ENCODE results near the gene CWH43. TPM values are rescaled to one million over a fixed set of nuclear protein-coding genes. Genes with fewer than 3 reads are reported as not detected.

CWH43 gene
- not detected in 2 replicates for polyA plus RNA-seq (2011; rRNA removed)
- not detected in 2 replicates for polyA plus RNA-seq (2012; cell fraction: cytosol; rRNA removed)
- not detected in 2 replicates for polyA plus RNA-seq (2012; cell fraction: nucleus; rRNA removed)
- polyA plus RNA-seq (2017; fragmentation: RNase III; extraction: RNeasy Plus Mini Kit Qiagen cat#74134 plus additional on column Dnase treatment): not detected in 3 replicates
- polyA minus RNA-seq (2011; rRNA and poly(A)+ RNA removed): not detected in 2 replicates

- DNase-seq (ENCODE audit: low read depth in 1 of 2, low spot score in 1 of 2) (no peak), FAIRE-seq (no peak), ATAC-seq (peak; percentile 39 to 46; a peak in 4 of 6 replicates)
- Histone ChIP-seq H3K4me1 (no peaks in the 10 kb centered on the region), H3K4me2 (peak within 1 kb of the TSS; percentile 43; the same call in 2 of the 3 replicates), H3K9me3 (no peaks in the 10 kb centered on the region), H3K4me3 (no peak within 1 kb of the TSS), H3K27ac (no peak within 1 kb of the TSS)
- 9% methylated on average over 7 of the region's 63 CpGs for WGBS (ENCODE audit: missing lambda C conversion rate)
- CTCF ChIA-PET: interaction anchor here (0.6 kb wide), 1 partner anchor 8 kb away, joined by 3 read pairs; no protein-coding TSS in a partner anchor
- TF ChIP-seq FOSL2 (IDR thresholded peaks at IDR 0.05) (no peak), FOSL2 (CRISPR knock-in tag; IDR thresholded peaks at IDR 0.05) (no peak), RCOR1 (IDR thresholded peaks at IDR 0.05; ENCODE audit: low read depth, low read length) (no peak), TP53 (CRISPR knock-in tag; IDR thresholded peaks at IDR 0.05) (no peak), USF2 (IDR thresholded peaks at IDR 0.05) (no peak), SREBF2 (IDR thresholded peaks at IDR 0.05) (no peak), EHF (CRISPR knock-in tag; IDR thresholded peaks at IDR 0.05) (no peak), POLR2A (IDR thresholded peaks at IDR 0.05; ENCODE audit: low read length) (no peak), HEYL (CRISPR knock-in tag; IDR thresholded peaks at IDR 0.05) (no peak)
- TF ChIP-seq, protein P1, sequence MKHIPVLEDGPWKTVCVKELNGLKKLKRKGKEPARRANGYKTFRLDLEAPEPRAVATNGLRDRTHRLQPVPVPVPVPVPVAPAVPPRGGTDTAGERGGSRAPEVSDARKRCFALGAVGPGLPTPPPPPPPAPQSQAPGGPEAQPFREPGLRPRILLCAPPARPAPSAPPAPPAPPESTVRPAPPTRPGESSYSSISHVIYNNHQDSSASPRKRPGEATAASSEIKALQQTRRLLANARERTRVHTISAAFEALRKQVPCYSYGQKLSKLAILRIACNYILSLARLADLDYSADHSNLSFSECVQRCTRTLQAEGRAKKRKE (CRISPR knock-in tag; IDR thresholded peaks at IDR 0.05; ENCODE audit: low read depth): no peak
- TF ChIP-seq, protein P2, sequence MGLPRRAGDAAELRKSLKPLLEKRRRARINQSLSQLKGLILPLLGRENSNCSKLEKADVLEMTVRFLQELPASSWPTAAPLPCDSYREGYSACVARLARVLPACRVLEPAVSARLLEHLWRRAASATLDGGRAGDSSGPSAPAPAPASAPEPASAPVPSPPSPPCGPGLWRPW (IDR thresholded peaks at IDR 0.05): no peak
- POLR2A ChIA-PET: no interaction called here
These were observed at the start of gene CWH43 for GRCh38 chr4:48985976-48986653. TSS of gene CWH43 (plus strand) at chr4:48986275. CDS start at chr4:48986430, 155 bp downstream.

DNA sequence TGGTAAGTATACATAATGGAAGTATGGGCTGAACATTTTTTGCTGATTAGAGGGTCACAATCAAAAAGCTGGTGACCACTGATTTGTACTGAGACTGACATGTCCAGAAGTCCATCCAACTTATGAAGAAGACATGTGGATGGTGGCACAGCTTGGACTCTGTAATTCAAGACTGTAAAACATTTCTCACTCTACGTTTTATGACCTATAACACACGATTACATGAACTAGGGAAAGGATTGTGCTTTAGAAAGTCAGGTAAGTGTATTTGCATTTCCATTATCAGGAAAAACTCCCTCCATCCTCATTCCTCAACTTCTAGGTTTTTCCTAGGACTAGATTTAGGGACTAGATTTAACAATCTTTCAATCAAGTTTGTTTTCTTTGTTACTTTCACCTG lies 49.0 kb upstream of the CWH43 start:
- H3K9me3 ChIP-seq: no peaks in the 10 kb centered on the region
- CTCF ChIA-PET: interaction anchor here (1.0 kb wide), 1 partner anchor 107 kb away, joined by 3 read pairs; no protein-coding TSS in a partner anchor
- 65% methylated on average over 2 of the region's 2 CpGs for WGBS (ENCODE audit: missing lambda C conversion rate)
- FAIRE-seq: no peak
- POLR2A ChIA-PET: no interaction called here
- H3K27ac ChIP-seq: no peak overlapping the region
- no peak for ATAC-seq
- peaks cover 9% of the 10 kb centered on the region; the same call in 2 of the 3 replicates for H3K4me1 ChIP-seq
- H3K4me3 ChIP-seq: no peak overlapping the region
- TF ChIP-seq ZFP36 (IDR thresholded peaks at IDR 0.05; ENCODE audit: borderline replicate concordance, partially characterized antibody): no peak
- TF ChIP-seq BHLHE40 (IDR thresholded peaks at IDR 0.05; ENCODE audit: low read depth, low read length): no peak
- TF ChIP-seq PHF8 (IDR thresholded peaks at IDR 0.05; ENCODE audit: borderline replicate concordance, low read depth): no peak
- no peak for TF ChIP-seq EHF (CRISPR knock-in tag; IDR thresholded peaks at IDR 0.05)
- no peak for TF ChIP-seq E2F6 (IDR thresholded peaks at IDR 0.05; ENCODE audit: borderline replicate concordance, low read depth)
- TF ChIP-seq RNF2 (IDR thresholded peaks at IDR 0.05; ENCODE audit: borderline replicate concordance, low read depth): no peak
- no peak for TF ChIP-seq RARB (CRISPR knock-in tag; IDR thresholded peaks at IDR 0.05)
- no peak for TF ChIP-seq MAZ (IDR thresholded peaks at IDR 0.05; ENCODE audit: borderline replicate concordance, low read depth, low read length)
- TF ChIP-seq HOXB5 (CRISPR knock-in tag; IDR thresholded peaks at IDR 0.05): no peak
- TF ChIP-seq GATA3 (IDR thresholded peaks at IDR 0.05; ENCODE audit: borderline replicate concordance): no peak
- no peak for TF ChIP-seq HMGXB4 (CRISPR knock-in tag; IDR thresholded peaks at IDR 0.05; ENCODE audit: borderline replicate concordance)
- TF ChIP-seq ZNF302 (CRISPR knock-in tag; IDR thresholded peaks at IDR 0.05): no peak
- TF ChIP-seq, protein P2 (IDR thresholded peaks at IDR 0.05): no peak
- H3K4me2 ChIP-seq: no peak overlapping the region
- DNase-seq (ENCODE audit: low read depth in 1 of 2, low spot score in 1 of 2): no peak

Measured in A549 (cell line).